Hepatocyte (in vitro differentiated cells): ENCODE results near the gene SRCIN1.

ENCODE experiments used
- EZH2 ChIP-seq: fragments of 200-600 bp; sonication (generic); IDR thresholded peaks from 2 replicates; pipeline ENCODE4 v1.6.1; 2016; ENCODE audit warnings: antibody characterized with exemption, mild to moderate bottlenecking, borderline replicate concordance
- EZH2phosphoT487 ChIP-seq: fragments of 200-600 bp; sonication (generic); IDR thresholded peaks from one replicate; pipeline ENCODE4 v1.6.1; 2018; ENCODE audit warnings: antibody characterized with exemption, mild to moderate bottlenecking, low read depth, moderate library complexity; ENCODE audit not compliant: unreplicated experiment, severe bottlenecking
- TF ChIP-seq, protein P1 (sequence below): fragments of 200-600 bp; sonication (generic); IDR thresholded peaks from 2 replicates; pipeline ENCODE4 v1.5.1; 2016; ENCODE audit warnings: antibody characterized with exemption, mild to moderate bottlenecking; ENCODE audit not compliant: poor library complexity

GRCh38 chr17:38625482-38625881, 19.7 kb upstream of the SRCIN1 start:
- TF ChIP-seq, protein P1, sequence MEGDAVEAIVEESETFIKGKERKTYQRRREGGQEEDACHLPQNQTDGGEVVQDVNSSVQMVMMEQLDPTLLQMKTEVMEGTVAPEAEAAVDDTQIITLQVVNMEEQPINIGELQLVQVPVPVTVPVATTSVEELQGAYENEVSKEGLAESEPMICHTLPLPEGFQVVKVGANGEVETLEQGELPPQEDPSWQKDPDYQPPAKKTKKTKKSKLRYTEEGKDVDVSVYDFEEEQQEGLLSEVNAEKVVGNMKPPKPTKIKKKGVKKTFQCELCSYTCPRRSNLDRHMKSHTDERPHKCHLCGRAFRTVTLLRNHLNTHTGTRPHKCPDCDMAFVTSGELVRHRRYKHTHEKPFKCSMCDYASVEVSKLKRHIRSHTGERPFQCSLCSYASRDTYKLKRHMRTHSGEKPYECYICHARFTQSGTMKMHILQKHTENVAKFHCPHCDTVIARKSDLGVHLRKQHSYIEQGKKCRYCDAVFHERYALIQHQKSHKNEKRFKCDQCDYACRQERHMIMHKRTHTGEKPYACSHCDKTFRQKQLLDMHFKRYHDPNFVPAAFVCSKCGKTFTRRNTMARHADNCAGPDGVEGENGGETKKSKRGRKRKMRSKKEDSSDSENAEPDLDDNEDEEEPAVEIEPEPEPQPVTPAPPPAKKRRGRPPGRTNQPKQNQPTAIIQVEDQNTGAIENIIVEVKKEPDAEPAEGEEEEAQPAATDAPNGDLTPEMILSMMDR = no peak
- TF ChIP-seq EZH2phosphoT487 (no peak), EZH2 (no peak)
